K562 (cell line): Measurements from ENCODE around the gene ZNF581. TPM values are rescaled to one million over a fixed set of nuclear protein-coding genes. Genes with fewer than 3 reads are reported as not detected.

Source experiments
- ATAC-seq: fragments of 200-7000 bp; cut with Tn5 transposase; 3 replicates; pipeline ENCODE4 v1.9.1; 2020; ENCODE audit warnings: moderate library complexity
- BruUV-seq: library from RNA; stranded (reverse); fragments of 400-500 nt; replicated peaks from 2 replicates; lab custom pipeline; 2021; lab: Mats Ljungman, UMichigan
- CTCF ChIA-PET: fragments of 300-600 bp; formaldehyde crosslinking; extraction: SDS; loops from one replicate; lab custom pipeline; 2021; ENCODE audit warnings: low intra/inter-chr PET ratio; lab: Yijun Ruan, JAX
- POLR2A ChIA-PET: fragments of 300-600, 350-650 bp; sonication (Branson Sonifier 250); formaldehyde crosslinking; extraction: SDS; loops from one replicate; lab custom pipeline; 2021; ENCODE audit warnings: antibody characterized with exemption, inconsistent platforms; lab: Yijun Ruan, JAX
- DNase-seq, 4 experiments: peaks; one replicate each; pipeline versions ENCODE4 v3.0.0 to v3.0.0-alpha.2; 2011 to 2018; ENCODE audit warnings: low spot score in 3 of 4, mixed read lengths in 3 of 4; ENCODE audit errors: extremely low read depth in 1 of 4
- FAIRE-seq: peaks from 2 replicates; lab custom pipeline; 2011; peaks lifted over from hg19 to GRCh38; lab: Jason Lieb, UNC
- H2AFZ ChIP-seq: 2 replicates; pipeline ENCODE4 v1.6.0; 2011; ENCODE audit warnings: low read depth, low read length, control low read depth, inconsistent platforms
- H3K27ac ChIP-seq: fragments of 200-600 bp; 3 replicates; pipeline ENCODE4 v1.8.0; 2011; ENCODE audit warnings: low read depth, mild to moderate bottlenecking, control low read depth, inconsistent platforms, low read length, moderate library complexity, mixed read lengths; ENCODE audit errors: extremely low read depth
- H3K27me3 ChIP-seq, 2 experiments: fragments of 300-600 bp in 1 of 2; 2 replicates in 1 of 2; 3 replicates in 1 of 2; pipeline versions ENCODE4 v1.6.0 to v1.8.0; 2011; ENCODE audit warnings: inconsistent platforms in 2 of 2, low read length in 2 of 2, mild to moderate bottlenecking in 1 of 2, mixed read lengths in 1 of 2, moderate library complexity in 1 of 2; ENCODE audit not compliant: control insufficient read depth in 2 of 2, insufficient read depth in 2 of 2
- H3K36me3 ChIP-seq: fragments of 300-600 bp; 3 replicates; pipeline ENCODE4 v1.8.0; 2011; ENCODE audit warnings: mild to moderate bottlenecking, low read length, inconsistent platforms; ENCODE audit not compliant: control insufficient read depth, insufficient read depth
- H3K4me1 ChIP-seq, 2 experiments: fragments of 200-600 bp in 1 of 2; replicated peaks in 1 of 2; 2 replicates in 1 of 2; 3 replicates in 1 of 2; pipeline versions ENCODE4 v1.5.1 to v1.8.0; 2011; ENCODE audit warnings: inconsistent platforms in 2 of 2, low read length in 2 of 2, mild to moderate bottlenecking in 1 of 2, mixed read lengths in 1 of 2, moderate library complexity in 1 of 2; ENCODE audit not compliant: control insufficient read depth in 2 of 2, insufficient read depth in 2 of 2
- H3K4me2 ChIP-seq: 2 replicates; pipeline ENCODE4 v1.6.1; 2011; ENCODE audit warnings: low read length, control low read depth, inconsistent platforms, mixed read lengths; ENCODE audit not compliant: insufficient read depth
- H3K4me3 ChIP-seq: fragments of 200-600 bp; sonication (generic), shearing (Covaris generic); 2 replicates; pipeline ENCODE4 v1.5.1; 2016; ENCODE audit warnings: control low read depth, inconsistent platforms
- H3K79me2 ChIP-seq: fragments of 200-600 bp; 3 replicates; pipeline ENCODE4 v1.8.0; 2011; ENCODE audit warnings: low read length, inconsistent platforms; ENCODE audit not compliant: control insufficient read depth, insufficient read depth
- H3K9ac ChIP-seq, 2 experiments: 2 replicates each; pipeline versions ENCODE4 v1.6.0 to v1.6.1; 2011; ENCODE audit warnings: low read depth in 2 of 2, low read length in 2 of 2, control low read depth in 1 of 2, inconsistent platforms in 1 of 2, mild to moderate bottlenecking in 1 of 2, mixed read lengths in 1 of 2; ENCODE audit not compliant: insufficient read depth in 1 of 2
- H3K9me1 ChIP-seq: one replicate; pipeline ENCODE4 v1.6.0; 2011; ENCODE audit warnings: inconsistent platforms, mild to moderate bottlenecking, low read length, moderate library complexity; ENCODE audit not compliant: control insufficient read depth, insufficient read depth
- H3K9me3 ChIP-seq: replicated peaks from 2 replicates; pipeline ENCODE4 v1.5.1; 2011; ENCODE audit warnings: low read depth, low read length, inconsistent platforms; ENCODE audit not compliant: control insufficient read depth, insufficient read depth
- H4K20me1 ChIP-seq: replicated peaks from 2 replicates; pipeline ENCODE4 v1.6.1; 2011; ENCODE audit warnings: low read length, inconsistent platforms, mixed read lengths; ENCODE audit not compliant: control insufficient read depth, insufficient read depth
- EZH2 ChIP-seq: IDR thresholded peaks from 2 replicates; pipeline ENCODE4 v1.6.1; 2012; ENCODE audit warnings: low read depth, mild to moderate bottlenecking, inconsistent platforms, low read length, borderline replicate concordance
- HMGN3 ChIP-seq: IDR thresholded peaks from 2 replicates; pipeline ENCODE4 v1.6.1; 2011; ENCODE audit warnings: borderline replicate concordance, low read depth, mild to moderate bottlenecking, mixed read lengths, low read length; ENCODE audit not compliant: insufficient read length; ENCODE audit errors: extremely low read depth
- JUNB ChIP-seq: fragments of 450-650 bp; formaldehyde crosslinking; conservative IDR thresholded peaks from 2 replicates; pipeline ENCODE4 v1.4.0; 2020; ENCODE audit warnings: mild to moderate bottlenecking
- L3MBTL2 ChIP-seq: fragments of 450-650 bp; IDR thresholded peaks from 2 replicates; pipeline ENCODE4 v1.6.1; 2016; ENCODE audit warnings: mild to moderate bottlenecking, moderate library complexity
- NCOA6 ChIP-seq: fragments of 450-650 bp; IDR thresholded peaks from 2 replicates; pipeline ENCODE4 v1.6.1; 2017; ENCODE audit warnings: mild to moderate bottlenecking
- NELFE ChIP-seq: IDR thresholded peaks from 2 replicates; pipeline ENCODE4 v1.6.1; 2011; ENCODE audit warnings: mild to moderate bottlenecking; ENCODE audit not compliant: insufficient read depth, insufficient read length
- PCBP1 ChIP-seq: fragments of 200-400 bp; formaldehyde crosslinking; IDR thresholded peaks from 2 replicates; pipeline ENCODE4 v1.6.1; 2018; ENCODE audit warnings: mild to moderate bottlenecking, low read depth, low read length; ENCODE audit not compliant: poor library complexity, severe bottlenecking
- POU5F1 ChIP-seq: fragments of 150-350 bp; IDR thresholded peaks from 2 replicates; pipeline ENCODE4 v1.6.1; 2014; ENCODE audit warnings: borderline replicate concordance, low read length, low read depth, mild to moderate bottlenecking; ENCODE audit not compliant: partially characterized antibody
- SAP30 ChIP-seq: fragments of 200-600 bp; sonication (generic); IDR thresholded peaks from 2 replicates; pipeline ENCODE4 v1.6.1; 2012; ENCODE audit warnings: borderline replicate concordance, low read depth, mild to moderate bottlenecking, moderate library complexity, low read length, control low read depth, inconsistent platforms; ENCODE audit not compliant: insufficient read depth, poor library complexity, severe bottlenecking
- SREBF1 ChIP-seq: fragments of 150-350 bp; IDR thresholded peaks from 2 replicates; pipeline ENCODE4 v1.6.1; 2014; ENCODE audit warnings: antibody characterized with exemption, low read depth, low read length, borderline replicate concordance
- TAF9B ChIP-seq: fragments of 450-650 bp; IDR thresholded peaks from 2 replicates; pipeline ENCODE4 v1.6.1; 2018; ENCODE audit warnings: mild to moderate bottlenecking; ENCODE audit not compliant: partially characterized antibody
- TBL1XR1 ChIP-seq, 2 experiments: IDR thresholded peaks; 2 replicates each; pipeline ENCODE4 v1.6.1; 2012; ENCODE audit warnings: improper control_type of control experiment in 2 of 2, low read length in 2 of 2, mild to moderate bottlenecking in 1 of 2
- ZNF830 ChIP-seq: fragments of 250-450 bp; sonication (Bioruptor Pico); IDR thresholded peaks from 2 replicates; pipeline ENCODE4 v1.5.0; 2021; ENCODE audit warnings: mild to moderate bottlenecking
- WGBS: fragments of 100-300 bp; shearing (Covaris generic); methylation state at CpG from one replicate; pipeline ENCODE4 v1.1.6; 2016; ENCODE audit warnings: low coverage, mixed read lengths; ENCODE audit not compliant: insufficient coverage; ENCODE audit errors: missing lambda C conversion rate; 5-methylcytosine and 5-hydroxymethylcytosine counted together
- in situ Hi-C: fragments of 300-500 bp; cut with MboI; formaldehyde crosslinking; loops from 4 replicates; pipeline ENCODE4 v1.15.0; 2018; ENCODE audit warnings: inconsistent platforms, mixed read lengths
- intact Hi-C: fragments of 100-400 bp; cut with micrococcal nuclease; formaldehyde crosslinking; loops from 2 replicates; pipeline ENCODE4 v1.14.2; 2022
- polyA plus RNA-seq, 8 experiments: library from polyadenylated mRNA; depleted of rRNA in 4 of 8; stranded (reverse) in 5 of 8; unstranded in 3 of 8; fragments of >200 nt; fragmentation: Nextera tagmentation in 2 of 8; fragmentation: Illumina TruSeq in 1 of 8; extraction: Ambion mirVana in 2 of 8; extraction: Trizol in 1 of 8; gene quantifications; 2 replicates each; pipeline versions ENCODE4 v1.2.1 to v1.2.3, GENCODE V29; 2011 to 2014; ENCODE audit warnings: inconsistent platforms in 1 of 8, missing spikeins in 1 of 8
- total RNA-seq, 7 experiments: library from RNA; depleted of rRNA in 6 of 7; stranded (reverse); fragments of >200 nt in 6 of 7; fragmentation: Illumina TruSeq in 2 of 7; extraction: Trizol in 2 of 7; gene quantifications; 2 replicates each; pipeline versions ENCODE4 v1.2.1 to v1.2.3, GENCODE V29; 2011 to 2021; ENCODE audit warnings: low replicate concordance in 1 of 7
- TF ChIP-seq, protein P1 (sequence below), 2 experiments: fragments of 450-650 bp in 1 of 2; IDR thresholded peaks; 2 replicates each; pipeline ENCODE4 v1.6.1; 2011 to 2017; ENCODE audit warnings: low read depth in 2 of 2, antibody characterized with exemption in 1 of 2, borderline replicate concordance in 1 of 2, low read length in 1 of 2, mild to moderate bottlenecking in 1 of 2, mixed read lengths in 1 of 2; ENCODE audit not compliant: control insufficient read depth in 1 of 2

The ZNF581 gene
- total and polyA plus RNA-seq, 9 of the 15 experiments (the other 6 are each of a cell fraction or from before 2014, with no cell fraction given): 2.4 to 39.4 (median 15.4) TPM

DNA sequence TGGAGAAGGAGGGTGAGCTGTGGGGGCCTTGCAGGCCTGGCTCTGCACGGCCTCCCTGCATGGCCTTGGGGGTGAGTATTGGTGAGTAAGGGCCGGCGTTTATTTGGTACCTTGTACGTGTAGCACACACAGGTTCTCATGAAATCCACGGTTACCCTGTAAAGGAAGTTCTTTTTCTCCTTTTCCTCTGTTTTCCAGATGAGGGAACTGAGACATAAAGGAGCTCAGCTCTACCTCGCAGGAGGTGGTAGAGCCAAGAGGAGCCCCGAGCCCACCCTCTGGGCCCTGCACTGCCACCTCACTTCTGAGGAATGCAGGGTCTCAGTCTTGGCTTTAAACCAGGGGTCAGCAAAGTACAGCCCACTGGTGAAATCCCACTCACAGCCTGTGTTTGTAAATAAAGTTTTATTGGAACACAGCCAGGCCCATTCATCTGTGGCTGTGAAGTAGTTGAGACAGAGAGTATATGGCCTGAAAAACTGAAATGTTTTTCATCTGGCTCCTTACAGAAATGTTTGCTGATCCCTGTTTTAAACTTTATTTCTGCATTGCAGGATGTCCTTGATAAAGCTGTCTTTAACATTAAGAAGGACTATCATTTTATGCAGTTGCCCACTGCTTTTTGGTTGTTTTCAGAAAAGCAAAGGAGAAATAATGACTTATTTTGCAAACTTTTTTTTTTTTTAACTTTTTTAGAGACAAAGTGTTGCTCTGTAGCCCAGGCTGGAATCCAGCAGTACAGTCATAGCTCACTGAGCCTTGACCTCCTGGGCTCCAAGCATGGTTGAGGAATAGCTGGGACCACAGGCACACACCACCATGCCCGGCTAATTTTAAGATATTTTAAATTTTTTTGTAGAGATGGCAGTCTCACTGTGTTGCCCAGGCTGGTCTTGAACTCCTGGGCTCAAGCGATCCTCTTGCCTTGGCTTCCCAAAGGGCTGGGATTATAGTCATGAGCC is 38.0 kb downstream of the ZNF581 start (continued):
- TF ChIP-seq, protein P1, sequence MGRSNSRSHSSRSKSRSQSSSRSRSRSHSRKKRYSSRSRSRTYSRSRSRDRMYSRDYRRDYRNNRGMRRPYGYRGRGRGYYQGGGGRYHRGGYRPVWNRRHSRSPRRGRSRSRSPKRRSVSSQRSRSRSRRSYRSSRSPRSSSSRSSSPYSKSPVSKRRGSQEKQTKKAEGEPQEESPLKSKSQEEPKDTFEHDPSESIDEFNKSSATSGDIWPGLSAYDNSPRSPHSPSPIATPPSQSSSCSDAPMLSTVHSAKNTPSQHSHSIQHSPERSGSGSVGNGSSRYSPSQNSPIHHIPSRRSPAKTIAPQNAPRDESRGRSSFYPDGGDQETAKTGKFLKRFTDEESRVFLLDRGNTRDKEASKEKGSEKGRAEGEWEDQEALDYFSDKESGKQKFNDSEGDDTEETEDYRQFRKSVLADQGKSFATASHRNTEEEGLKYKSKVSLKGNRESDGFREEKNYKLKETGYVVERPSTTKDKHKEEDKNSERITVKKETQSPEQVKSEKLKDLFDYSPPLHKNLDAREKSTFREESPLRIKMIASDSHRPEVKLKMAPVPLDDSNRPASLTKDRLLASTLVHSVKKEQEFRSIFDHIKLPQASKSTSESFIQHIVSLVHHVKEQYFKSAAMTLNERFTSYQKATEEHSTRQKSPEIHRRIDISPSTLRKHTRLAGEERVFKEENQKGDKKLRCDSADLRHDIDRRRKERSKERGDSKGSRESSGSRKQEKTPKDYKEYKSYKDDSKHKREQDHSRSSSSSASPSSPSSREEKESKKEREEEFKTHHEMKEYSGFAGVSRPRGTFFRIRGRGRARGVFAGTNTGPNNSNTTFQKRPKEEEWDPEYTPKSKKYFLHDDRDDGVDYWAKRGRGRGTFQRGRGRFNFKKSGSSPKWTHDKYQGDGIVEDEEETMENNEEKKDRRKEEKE (IDR thresholded peaks at IDR 0.05; ENCODE audit: borderline replicate concordance in 1 of 2, control insufficient read depth in 1 of 2, low read depth in 2 of 2, low read length in 1 of 2): no peak
- TF ChIP-seq, all 486 proteins: peak for 2

- Histone ChIP-seq H3K4me2 (no peak overlapping the region), H3K9me1 (peaks cover 1% of the 10 kb centered on the region), H3K27me3 (no peaks in the 10 kb centered on the region), H3K79me2 (peaks cover 52% of the 10 kb centered on the region), H4K20me1 (peaks cover 40% of the 10 kb centered on the region), H2AFZ (no peak overlapping the region), H3K36me3 (peaks cover 86% of the 10 kb centered on the region; the same call in 2 of the 3 replicates), H3K9ac (no peak overlapping the region), H3K4me1 (peaks cover 0 to 51% of the 10 kb centered on the region in 2 experiments; a peak in 3 of 5 replicates), H3K4me3 (no peak overlapping the region), H3K27ac (no peak overlapping the region), H3K9me3 (no peaks in the 10 kb centered on the region)
- ChIA-PET POLR2A (interaction anchor here (0.6 kb wide), 1 partner anchor 15 kb away, joined by 3 read pairs; no protein-coding TSS in a partner anchor), CTCF (no interaction called here)
- BruUV-seq: no TSS peak
- in situ Hi-C loops: no loop called here
- no peak for FAIRE-seq
- DNase-seq: no peak
- 89% methylated on average over 20 of the region's 22 CpGs for WGBS
- ATAC-seq: no peak
- intact Hi-C loops: no loop called here
- TF ChIP-seq NELFE: no peak
- TF ChIP-seq PCBP1: no peak
- no peak for TF ChIP-seq NCOA6
- no peak for TF ChIP-seq TAF9B
- TF ChIP-seq EZH2: no peak
- no peak for TF ChIP-seq SAP30
- no peak for TF ChIP-seq JUNB (CRISPR knock-in tag)
- TF ChIP-seq L3MBTL2: no peak
- TF ChIP-seq TBL1XR1 (IDR thresholded peaks at IDR 0.05; ENCODE audit: low read length in 2 of 2): no peak
- TF ChIP-seq HMGN3: no peak
- TF ChIP-seq ZNF830: no peak
- no peak for TF ChIP-seq SREBF1
- TF ChIP-seq POU5F1: no peak
Measured at GRCh38 chr19:55683449-55684261, 40.2 kb downstream of the ZNF581 start.
